ENCODE data around the gene ARL6IP1. TPM values are rescaled to one million over a fixed set of nuclear protein-coding genes. Genes with fewer than 3 reads are reported as not detected.

Gene ARL6IP1
- total and polyA plus RNA-seq, 2 of the 13 experiments (the other 11 are each of a cell fraction or from before 2014, with no cell fraction given), result 263 to 373 TPM

DNA sequence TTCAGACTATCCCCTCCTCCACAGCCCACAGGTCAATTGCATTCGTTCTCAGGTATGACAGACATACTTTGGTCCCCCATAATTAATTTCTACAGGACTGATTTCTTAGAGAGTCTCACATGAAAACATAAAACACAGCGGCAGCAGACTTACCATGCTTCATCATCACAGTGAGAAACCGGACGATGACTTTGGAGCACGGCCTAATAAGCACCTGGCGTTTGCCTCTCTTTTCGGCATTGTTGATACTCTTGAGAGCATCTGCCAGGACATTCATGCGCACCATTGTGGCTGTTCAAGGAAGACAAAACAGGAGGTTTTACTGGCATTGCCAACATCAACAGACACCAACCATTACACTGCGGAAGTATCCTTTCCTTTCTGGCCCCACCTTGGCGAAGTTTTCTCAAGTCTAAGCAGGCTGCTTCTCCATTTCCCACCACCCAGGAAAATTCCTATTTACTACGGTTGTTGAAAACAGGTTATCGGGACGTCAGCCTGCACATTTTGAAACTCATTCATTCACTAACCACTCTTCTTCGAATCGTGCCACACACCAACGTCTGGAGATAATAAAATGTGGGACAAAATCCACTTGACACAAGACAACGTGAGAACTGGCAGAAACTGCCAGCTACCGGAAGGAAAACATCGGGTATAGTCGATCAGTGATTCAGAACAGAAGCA, 12.4 kb downstream of the ARL6IP1 start (continued):
- TF ChIP-seq, protein P1, sequence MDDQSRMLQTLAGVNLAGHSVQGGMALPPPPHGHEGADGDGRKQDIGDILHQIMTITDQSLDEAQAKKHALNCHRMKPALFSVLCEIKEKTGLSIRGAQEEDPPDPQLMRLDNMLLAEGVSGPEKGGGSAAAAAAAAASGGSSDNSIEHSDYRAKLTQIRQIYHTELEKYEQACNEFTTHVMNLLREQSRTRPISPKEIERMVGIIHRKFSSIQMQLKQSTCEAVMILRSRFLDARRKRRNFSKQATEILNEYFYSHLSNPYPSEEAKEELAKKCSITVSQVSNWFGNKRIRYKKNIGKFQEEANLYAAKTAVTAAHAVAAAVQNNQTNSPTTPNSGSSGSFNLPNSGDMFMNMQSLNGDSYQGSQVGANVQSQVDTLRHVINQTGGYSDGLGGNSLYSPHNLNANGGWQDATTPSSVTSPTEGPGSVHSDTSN (CRISPR knock-in tag; IDR thresholded peaks at IDR 0.05; ENCODE audit: borderline replicate concordance), result no peak
- no peak for TF ChIP-seq SRSF9 (IDR thresholded peaks at IDR 0.05; ENCODE audit: borderline replicate concordance, insufficient read depth, low read depth, low read length, poor library complexity, severe bottlenecking)
- TF ChIP-seq, protein P2, sequence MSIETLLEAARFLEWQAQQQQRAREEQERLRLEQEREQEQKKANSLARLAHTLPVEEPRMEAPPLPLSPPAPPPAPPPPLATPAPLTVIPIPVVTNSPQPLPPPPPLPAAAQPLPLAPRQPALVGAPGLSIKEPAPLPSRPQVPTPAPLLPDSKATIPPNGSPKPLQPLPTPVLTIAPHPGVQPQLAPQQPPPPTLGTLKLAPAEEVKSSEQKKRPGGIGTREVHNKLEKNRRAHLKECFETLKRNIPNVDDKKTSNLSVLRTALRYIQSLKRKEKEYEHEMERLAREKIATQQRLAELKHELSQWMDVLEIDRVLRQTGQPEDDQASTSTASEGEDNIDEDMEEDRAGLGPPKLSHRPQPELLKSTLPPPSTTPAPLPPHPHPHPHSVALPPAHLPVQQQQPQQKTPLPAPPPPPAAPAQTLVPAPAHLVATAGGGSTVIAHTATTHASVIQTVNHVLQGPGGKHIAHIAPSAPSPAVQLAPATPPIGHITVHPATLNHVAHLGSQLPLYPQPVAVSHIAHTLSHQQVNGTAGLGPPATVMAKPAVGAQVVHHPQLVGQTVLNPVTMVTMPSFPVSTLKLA (IDR thresholded peaks at IDR 0.05), result no peak
- peak; percentile 4; the same call in 1 of the 2 replicates for TF ChIP-seq KAT7 (CRISPR knock-in tag; IDR thresholded peaks at IDR 0.05; ENCODE audit: borderline replicate concordance)
- TF ChIP-seq ZNF556 (CRISPR knock-in tag; IDR thresholded peaks at IDR 0.05; ENCODE audit: borderline replicate concordance), result 0 out of 2 replicates have a peak, but pooled peaks have one; percentile 38
- TF ChIP-seq GFI1 (CRISPR knock-in tag; IDR thresholded peaks at IDR 0.05; ENCODE audit: borderline replicate concordance), result no peak
- no peak for TF ChIP-seq CBX1 (IDR thresholded peaks at IDR 0.05; ENCODE audit: low read depth)
- no peak for TF ChIP-seq PHF8 (CRISPR knock-in tag; IDR thresholded peaks at IDR 0.05)
- TF ChIP-seq ZNF225 (CRISPR knock-in tag; IDR thresholded peaks at IDR 0.05), result no peak
- TF ChIP-seq, protein P3, sequence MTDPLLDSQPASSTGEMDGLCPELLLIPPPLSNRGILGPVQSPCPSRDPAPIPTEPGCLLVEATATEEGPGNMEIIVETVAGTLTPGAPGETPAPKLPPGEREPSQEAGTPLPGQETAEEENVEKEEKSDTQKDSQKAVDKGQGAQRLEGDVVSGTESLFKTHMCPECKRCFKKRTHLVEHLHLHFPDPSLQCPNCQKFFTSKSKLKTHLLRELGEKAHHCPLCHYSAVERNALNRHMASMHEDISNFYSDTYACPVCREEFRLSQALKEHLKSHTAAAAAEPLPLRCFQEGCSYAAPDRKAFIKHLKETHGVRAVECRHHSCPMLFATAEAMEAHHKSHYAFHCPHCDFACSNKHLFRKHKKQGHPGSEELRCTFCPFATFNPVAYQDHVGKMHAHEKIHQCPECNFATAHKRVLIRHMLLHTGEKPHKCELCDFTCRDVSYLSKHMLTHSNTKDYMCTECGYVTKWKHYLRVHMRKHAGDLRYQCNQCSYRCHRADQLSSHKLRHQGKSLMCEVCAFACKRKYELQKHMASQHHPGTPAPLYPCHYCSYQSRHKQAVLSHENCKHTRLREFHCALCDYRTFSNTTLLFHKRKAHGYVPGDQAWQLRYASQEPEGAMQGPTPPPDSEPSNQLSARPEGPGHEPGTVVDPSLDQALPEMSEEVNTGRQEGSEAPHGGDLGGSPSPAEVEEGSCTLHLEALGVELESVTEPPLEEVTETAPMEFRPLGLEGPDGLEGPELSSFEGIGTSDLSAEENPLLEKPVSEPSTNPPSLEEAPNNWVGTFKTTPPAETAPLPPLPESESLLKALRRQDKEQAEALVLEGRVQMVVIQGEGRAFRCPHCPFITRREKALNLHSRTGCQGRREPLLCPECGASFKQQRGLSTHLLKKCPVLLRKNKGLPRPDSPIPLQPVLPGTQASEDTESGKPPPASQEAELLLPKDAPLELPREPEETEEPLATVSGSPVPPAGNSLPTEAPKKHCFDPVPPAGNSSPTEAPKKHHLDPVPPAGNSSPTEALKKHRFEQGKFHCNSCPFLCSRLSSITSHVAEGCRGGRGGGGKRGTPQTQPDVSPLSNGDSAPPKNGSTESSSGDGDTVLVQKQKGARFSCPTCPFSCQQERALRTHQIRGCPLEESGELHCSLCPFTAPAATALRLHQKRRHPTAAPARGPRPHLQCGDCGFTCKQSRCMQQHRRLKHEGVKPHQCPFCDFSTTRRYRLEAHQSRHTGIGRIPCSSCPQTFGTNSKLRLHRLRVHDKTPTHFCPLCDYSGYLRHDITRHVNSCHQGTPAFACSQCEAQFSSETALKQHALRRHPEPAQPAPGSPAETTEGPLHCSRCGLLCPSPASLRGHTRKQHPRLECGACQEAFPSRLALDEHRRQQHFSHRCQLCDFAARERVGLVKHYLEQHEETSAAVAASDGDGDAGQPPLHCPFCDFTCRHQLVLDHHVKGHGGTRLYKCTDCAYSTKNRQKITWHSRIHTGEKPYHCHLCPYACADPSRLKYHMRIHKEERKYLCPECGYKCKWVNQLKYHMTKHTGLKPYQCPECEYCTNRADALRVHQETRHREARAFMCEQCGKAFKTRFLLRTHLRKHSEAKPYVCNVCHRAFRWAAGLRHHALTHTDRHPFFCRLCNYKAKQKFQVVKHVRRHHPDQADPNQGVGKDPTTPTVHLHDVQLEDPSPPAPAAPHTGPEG (CRISPR knock-in tag; IDR thresholded peaks at IDR 0.05), result no peak; the same call in 1 of the 2 replicates
- no peak for TF ChIP-seq ZNF772 (CRISPR knock-in tag; IDR thresholded peaks at IDR 0.05)
- peak; percentile 65; the same call in 1 of the 2 replicates for TF ChIP-seq REPIN1 (CRISPR knock-in tag; IDR thresholded peaks at IDR 0.05; ENCODE audit: borderline replicate concordance, low read depth)
- no peak for TF ChIP-seq ZNF75D (CRISPR knock-in tag; IDR thresholded peaks at IDR 0.05; ENCODE audit: borderline replicate concordance)
- TF ChIP-seq ZNF564 (CRISPR knock-in tag; IDR thresholded peaks at IDR 0.05), result no peak
- no peak for TF ChIP-seq ZFP1 (CRISPR knock-in tag; IDR thresholded peaks at IDR 0.05)
- TF ChIP-seq GZF1 (CRISPR knock-in tag; IDR thresholded peaks at IDR 0.05), result no peak
- no peak for TF ChIP-seq ZNF670 (CRISPR knock-in tag; IDR thresholded peaks at IDR 0.05; ENCODE audit: borderline replicate concordance)
- TF ChIP-seq EEA1 (CRISPR knock-in tag; IDR thresholded peaks at IDR 0.05; ENCODE audit: borderline replicate concordance), result no peak
- TF ChIP-seq ZNF605 (CRISPR knock-in tag; IDR thresholded peaks at IDR 0.05), result peak; percentile 81; the same call in 1 of the 2 replicates
- no peak for TF ChIP-seq ZNF329 (CRISPR knock-in tag; IDR thresholded peaks at IDR 0.05; ENCODE audit: low read depth)
- peak; percentile 93; the same call in 1 of the 2 replicates for TF ChIP-seq THYN1 (CRISPR knock-in tag; IDR thresholded peaks at IDR 0.05; ENCODE audit: borderline replicate concordance, low read depth)
